GM23248 (cell line): ENCODE measurements around the gene NUP93. TPM values are rescaled to one million over a fixed set of nuclear protein-coding genes. Genes with fewer than 3 reads are reported as not detected.

ENCODE experiments used
- DNase-seq: peaks from one replicate; pipeline ENCODE4 v3.0.0-alpha.2; 2015
- H2AFZ ChIP-seq: fragments of 200-600 bp; sonication (generic); 2 replicates; pipeline ENCODE4 v1.6.1; 2016; ENCODE audit warnings: antibody characterized with exemption
- H3F3A ChIP-seq: fragments of 200-600 bp; sonication (generic); 2 replicates; pipeline ENCODE4 v1.6.1; 2016; ENCODE audit warnings: mild to moderate bottlenecking, antibody characterized with exemption, mixed run types; ENCODE audit not compliant: insufficient read depth
- H3K27ac ChIP-seq: fragments of 200-600 bp; sonication (generic); 2 replicates; pipeline ENCODE4 v1.5.1; 2016; ENCODE audit warnings: mild to moderate bottlenecking
- H3K27me3 ChIP-seq: fragments of 200-600 bp; sonication (generic); replicated peaks from 2 replicates; pipeline ENCODE4 v1.6.1; 2016; ENCODE audit warnings: mild to moderate bottlenecking; ENCODE audit not compliant: insufficient read depth
- H3K36me3 ChIP-seq: fragments of 200-600 bp; sonication (generic); 2 replicates; pipeline ENCODE4 v1.6.1; 2016; ENCODE audit warnings: low read depth, mild to moderate bottlenecking
- H3K4me1 ChIP-seq: fragments of 200-600 bp; sonication (generic); 2 replicates; pipeline ENCODE4 v1.6.1; 2016; ENCODE audit warnings: mild to moderate bottlenecking; ENCODE audit not compliant: insufficient read depth
- H3K4me2 ChIP-seq: fragments of 200-600 bp; sonication (generic); one replicate; pipeline ENCODE4 v1.6.1; 2016; ENCODE audit warnings: mild to moderate bottlenecking; ENCODE audit not compliant: unreplicated experiment
- H3K4me3 ChIP-seq: fragments of 200-600 bp; sonication (generic); 2 replicates; pipeline ENCODE4 v1.5.1; 2016; ENCODE audit warnings: mild to moderate bottlenecking
- H3K79me2 ChIP-seq: fragments of 200-600 bp; sonication (generic); 2 replicates; pipeline ENCODE4 v1.6.1; 2016; ENCODE audit warnings: mild to moderate bottlenecking; ENCODE audit not compliant: insufficient read depth
- H3K9ac ChIP-seq: fragments of 200-600 bp; sonication (generic); 2 replicates; pipeline ENCODE4 v1.6.1; 2016; ENCODE audit warnings: mild to moderate bottlenecking
- H3K9me2 ChIP-seq: fragments of 200-600 bp; sonication (generic); 2 replicates; pipeline ENCODE4 v1.6.1; 2016; ENCODE audit warnings: mixed run types, mild to moderate bottlenecking, moderate library complexity; ENCODE audit not compliant: insufficient read depth
- H3K9me3 ChIP-seq: fragments of 200-600 bp; sonication (generic); one replicate; pipeline ENCODE4 v1.6.1; 2017; ENCODE audit warnings: low read depth
- H4K20me1 ChIP-seq: fragments of 200-600 bp; sonication (generic); 2 replicates; pipeline ENCODE4 v1.6.0; 2016; ENCODE audit not compliant: insufficient read depth
- EZH2 ChIP-seq: fragments of 200-600 bp; sonication (generic); IDR thresholded peaks from 2 replicates; pipeline ENCODE4 v1.6.1; 2018; ENCODE audit warnings: antibody characterized with exemption, mild to moderate bottlenecking; ENCODE audit not compliant: insufficient read depth, poor library complexity, severe bottlenecking
- EZH2phosphoT487 ChIP-seq: fragments of 200-600 bp; sonication (generic); IDR thresholded peaks from 2 replicates; pipeline ENCODE4 v1.6.1; 2018; ENCODE audit warnings: antibody characterized with exemption, moderate library complexity, mild to moderate bottlenecking, low read depth; ENCODE audit not compliant: insufficient read depth
- WGBS, 2 experiments: methylation state at CpG; one replicate each; pipeline ENCODE4 v1.1.6; 2015 to 2017; ENCODE audit warnings: low lambda C conversion rate in 2 of 2, low coverage in 1 of 2; ENCODE audit errors: missing lambda C conversion rate in 2 of 2; 5-methylcytosine and 5-hydroxymethylcytosine counted together
- in situ Hi-C: fragments of 300-500 bp; cut with MboI; formaldehyde crosslinking; loops from 2 replicates; pipeline ENCODE4 v1.15.0; 2020
- polyA plus RNA-seq: library from polyadenylated mRNA; unstranded; fragments of >200 nt; fragmentation: Nextera tagmentation; extraction: Ambion mirVana; gene quantifications from 2 replicates; pipeline ENCODE4 v1.2.1, GENCODE V29; 2016
- total RNA-seq: library from RNA; depleted of rRNA; stranded (reverse); fragments of >200 nt; shearing (Covaris generic); gene quantifications from 2 replicates; pipeline ENCODE4 v1.2.3, GENCODE V29; 2014

NUP93 gene
- total and polyA plus RNA-seq, 2 experiments from 2014 or later, result 47.1 to 51.2 TPM

- in situ Hi-C loops, result no loop called here
- DNase-seq, result no peak
- no peaks in the 10 kb centered on the region for H3K27me3 ChIP-seq
- no peak overlapping the region for H3K4me3 ChIP-seq
- H3K79me2 ChIP-seq, result no peaks in the 10 kb centered on the region
- no peak overlapping the region for H3K27ac ChIP-seq
- H3K9me2 ChIP-seq, result no peaks in the 10 kb centered on the region
- no peaks in the 10 kb centered on the region for H3K36me3 ChIP-seq
- H3F3A ChIP-seq, result no peaks in the 10 kb centered on the region
- no peaks in the 10 kb centered on the region for H4K20me1 ChIP-seq
- H2AFZ ChIP-seq, result no peak overlapping the region
- no peak overlapping the region for H3K4me2 ChIP-seq
- TF ChIP-seq EZH2 (no peak), EZH2phosphoT487 (no peak)
- 77 to 79% methylated on average over 11 of the region's 11 CpGs for WGBS, 2 experiments
- H3K9ac ChIP-seq, result no peak overlapping the region
- no peaks in the 10 kb centered on the region for H3K9me3 ChIP-seq
- H3K4me1 ChIP-seq, result 0 out of 2 replicates have a peak, but pooled peaks cover 4% of the 10 kb centered on the region
These were observed 144.9 kb downstream of the NUP93 start for GRCh38 chr16:56874800-56875199.

- Histone ChIP-seq H3F3A (no peaks in the 10 kb centered on the region), H3K9me3 (no peaks in the 10 kb centered on the region), H3K4me2 (no peak overlapping the region), H3K79me2 (no peaks in the 10 kb centered on the region), H3K27me3 (no peaks in the 10 kb centered on the region), H2AFZ (no peak overlapping the region), H4K20me1 (no peaks in the 10 kb centered on the region), H3K9me2 (no peaks in the 10 kb centered on the region), H3K4me1 (0 out of 2 replicates have a peak, but pooled peaks cover 1% of the 10 kb centered on the region), H3K9ac (no peak overlapping the region), H3K4me3 (no peak overlapping the region), H3K36me3 (no peaks in the 10 kb centered on the region), H3K27ac (no peak overlapping the region)
- TF ChIP-seq EZH2 (no peak), EZH2phosphoT487 (no peak)
- DNase-seq, result no peak
- WGBS, 2 experiments, result 79 to 88% methylated on average over 4 of the region's 4 CpGs
- in situ Hi-C loops, result no loop called here
These were observed 146.1 kb downstream of the NUP93 start for GRCh38 chr16:56876048-56876447.

- no peak for DNase-seq
- Histone ChIP-seq H3K36me3 (no peaks in the 10 kb centered on the region), H3K79me2 (no peaks in the 10 kb centered on the region), H3K9me3 (no peaks in the 10 kb centered on the region), H3F3A (no peaks in the 10 kb centered on the region), H3K9ac (no peak overlapping the region), H2AFZ (no peak overlapping the region), H3K27ac (no peak overlapping the region), H3K9me2 (no peaks in the 10 kb centered on the region), H3K27me3 (no peaks in the 10 kb centered on the region), H3K4me1 (no peaks in the 10 kb centered on the region), H3K4me3 (no peak overlapping the region), H4K20me1 (no peaks in the 10 kb centered on the region), H3K4me2 (no peak overlapping the region)
- WGBS, 2 experiments, result 75 to 81% methylated on average over 10 to 13 of the region's 13 CpGs
- TF ChIP-seq EZH2phosphoT487 (no peak), EZH2 (no peak)
- in situ Hi-C loops, result no loop called here
These were observed 147.7 kb downstream of the NUP93 start for GRCh38 chr16:56877486-56878182.

GRCh38 chr16:56878282-56878854 is 148.4 kb downstream of the NUP93 start:
- WGBS, 2 experiments, result 83% methylated on average over 8 of the region's 8 CpGs
- H2AFZ ChIP-seq, result no peak overlapping the region

More at GRCh38 chr16:56878282-56878854, 148.4 kb downstream of the NUP93 start:
- H3K9me3 ChIP-seq, result no peaks in the 10 kb centered on the region
- DNase-seq, result no peak
- H3K27ac ChIP-seq, result no peak overlapping the region
- H3K79me2 ChIP-seq, result no peaks in the 10 kb centered on the region
- in situ Hi-C loops, result no loop called here
- no peaks in the 10 kb centered on the region for H3K27me3 ChIP-seq
- H4K20me1 ChIP-seq, result no peaks in the 10 kb centered on the region
- H3F3A ChIP-seq, result no peaks in the 10 kb centered on the region
- H3K4me3 ChIP-seq, result no peak overlapping the region
- no peak overlapping the region for H3K9ac ChIP-seq
- no peaks in the 10 kb centered on the region for H3K9me2 ChIP-seq
- no peaks in the 10 kb centered on the region for H3K4me1 ChIP-seq
- H3K36me3 ChIP-seq, result no peaks in the 10 kb centered on the region
- no peak overlapping the region for H3K4me2 ChIP-seq
- no peak for TF ChIP-seq EZH2phosphoT487
- TF ChIP-seq EZH2, result no peak
